Activated CD4-positive, alpha-beta T cell treated with anti-CD3 and anti-CD28 coated beads for 1 hour (primary cell): Measurements from ENCODE around the gene FOXG1.

Source experiments
- DNase-seq: peaks from one replicate; pipeline ENCODE4 v3.0.0-alpha.2; 2020

FOXG1 gene

GRCh38 chr14:28777471-28778137 lies 11.0 kb downstream of the FOXG1 start:
- DNase-seq: no peak

GRCh38 chr14:28778138-28779117 lies 11.8 kb downstream of the FOXG1 start:
- no peak for DNase-seq

- no peak for DNase-seq
These were observed 12.9 kb downstream of the FOXG1 start for GRCh38 chr14:28779456-28779855.

GRCh38 chr14:28780843-28781820 lies 14.5 kb downstream of the FOXG1 start:
- no peak for DNase-seq

- DNase-seq: no peak
These were observed 15.7 kb downstream of the FOXG1 start for GRCh38 chr14:28782301-28782700.

GRCh38 chr14:28783664-28784063 lies 17.1 kb downstream of the FOXG1 start:
- no peak for DNase-seq

- DNase-seq: no peak
These were observed 17.8 kb downstream of the FOXG1 start for GRCh38 chr14:28784096-28785048.

GRCh38 chr14:28785096-28785952 lies 18.7 kb downstream of the FOXG1 start:
- DNase-seq: no peak

GRCh38 chr14:28807518-28807917 lies 40.9 kb downstream of the FOXG1 start:
- no peak for DNase-seq

GRCh38 chr14:28813810-28814209 lies 47.2 kb downstream of the FOXG1 start:
- no peak for DNase-seq
